ENCODE measurements around the gene TCTN3.
"Not testable (repeated sequence)": the region's sequence is repeated elsewhere in the genome, so short reads cannot be mapped to it uniquely, and the experiment has no call there.

Gene TCTN3

GRCh38 chr10:95729323-95730055, 35.8 kb upstream of the TCTN3 start:
- DNase-seq (ENCODE audit: low read depth), result no peak
- TF ChIP-seq CTCF (conservative IDR thresholded peaks at IDR 0.05; ENCODE audit: low read depth, low read length), result no peak
- H3K4me3 ChIP-seq (ENCODE audit: low read length), result no peak overlapping the region

- TF ChIP-seq CTCF (conservative IDR thresholded peaks at IDR 0.05; ENCODE audit: low read depth, low read length), result no peak
- H3K4me3 ChIP-seq (ENCODE audit: low read length), result no peak overlapping the region
- DNase-seq (ENCODE audit: low read depth), result no peak
Observed at GRCh38 chr10:95728526-95728925, 34.8 kb upstream of the TCTN3 start.

GRCh38 chr10:95722496-95722895, 28.8 kb upstream of the TCTN3 start:
- not testable (repeated sequence) for DNase-seq (ENCODE audit: low read depth); H3K4me3 ChIP-seq (ENCODE audit: low read length)

- DNase-seq (ENCODE audit: low read depth); H3K4me3 ChIP-seq (ENCODE audit: low read length): not testable (repeated sequence)
Observed at GRCh38 chr10:95720745-95721144, 27.0 kb upstream of the TCTN3 start.

- H3K4me3 ChIP-seq (ENCODE audit: low read length), result no peak overlapping the region
- DNase-seq (ENCODE audit: low read depth), result no peak
- TF ChIP-seq CTCF (conservative IDR thresholded peaks at IDR 0.05; ENCODE audit: low read depth, low read length), result no peak
Observed at GRCh38 chr10:95716866-95717265, 23.1 kb upstream of the TCTN3 start.

GRCh38 chr10:95716466-95716865, 22.7 kb upstream of the TCTN3 start:
- no peak for DNase-seq (ENCODE audit: low read depth)
- TF ChIP-seq CTCF (conservative IDR thresholded peaks at IDR 0.05; ENCODE audit: low read depth, low read length), result no peak
- H3K4me3 ChIP-seq (ENCODE audit: low read length), result no peak overlapping the region

GRCh38 chr10:95711492-95711891, 17.8 kb upstream of the TCTN3 start:
- no peak for TF ChIP-seq CTCF (conservative IDR thresholded peaks at IDR 0.05; ENCODE audit: low read depth, low read length)
- H3K4me3 ChIP-seq (ENCODE audit: low read length), result no peak overlapping the region
- DNase-seq (ENCODE audit: low read depth), result no peak

- TF ChIP-seq CTCF (conservative IDR thresholded peaks at IDR 0.05; ENCODE audit: low read depth, low read length), result no peak
- H3K4me3 ChIP-seq (ENCODE audit: low read length), result no peak overlapping the region
Observed at GRCh38 chr10:95706990-95707389, 13.3 kb upstream of the TCTN3 start.

More at GRCh38 chr10:95706990-95707389, 13.3 kb upstream of the TCTN3 start:
- DNase-seq (ENCODE audit: low read depth), result no peak

All from retinal pigment epithelial cell (primary cell).